ENCODE data around the gene ODAD4.

Gene ODAD4

DNA sequence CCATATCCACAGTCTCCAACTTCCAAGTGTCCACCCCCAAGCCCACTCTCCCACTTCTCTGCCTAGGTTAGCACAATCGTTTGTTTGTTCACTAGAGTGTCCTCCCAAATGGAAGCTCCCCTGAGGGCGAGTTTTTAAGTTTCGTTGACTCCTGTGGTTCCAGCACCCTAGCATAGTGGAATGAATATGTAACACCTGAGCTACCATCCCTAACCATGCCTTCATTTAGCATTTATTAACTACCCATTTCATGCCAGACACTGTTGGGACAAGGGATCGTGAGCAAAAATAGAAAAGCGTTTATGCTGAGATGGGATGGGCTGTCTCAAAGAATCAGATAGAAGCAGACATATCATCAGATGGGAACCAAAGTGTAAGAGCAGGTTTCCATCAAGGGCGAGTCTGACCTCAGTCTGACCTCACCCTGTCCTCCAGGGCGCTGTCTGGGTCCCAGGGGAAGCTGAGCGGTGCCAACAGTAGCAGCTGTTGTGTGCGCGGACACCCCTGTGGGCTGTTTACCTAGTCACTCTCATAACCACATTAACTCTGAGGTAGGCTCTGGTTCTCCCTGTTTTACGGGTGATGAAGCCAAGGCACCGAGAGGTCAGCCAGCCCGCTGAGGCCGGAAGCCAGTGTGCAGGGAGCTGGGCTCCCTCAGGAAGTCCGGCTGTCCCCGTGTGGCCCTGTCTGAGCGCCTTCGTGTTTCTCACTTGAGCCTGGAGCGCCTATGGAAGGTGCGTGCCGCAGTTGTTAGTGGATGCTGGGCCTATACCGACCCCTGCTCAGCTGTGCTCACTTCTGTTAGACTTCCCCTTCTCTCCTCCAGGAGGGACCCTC lies 42.4 kb downstream of the ODAD4 start:
- no peak for DNase-seq

DNA sequence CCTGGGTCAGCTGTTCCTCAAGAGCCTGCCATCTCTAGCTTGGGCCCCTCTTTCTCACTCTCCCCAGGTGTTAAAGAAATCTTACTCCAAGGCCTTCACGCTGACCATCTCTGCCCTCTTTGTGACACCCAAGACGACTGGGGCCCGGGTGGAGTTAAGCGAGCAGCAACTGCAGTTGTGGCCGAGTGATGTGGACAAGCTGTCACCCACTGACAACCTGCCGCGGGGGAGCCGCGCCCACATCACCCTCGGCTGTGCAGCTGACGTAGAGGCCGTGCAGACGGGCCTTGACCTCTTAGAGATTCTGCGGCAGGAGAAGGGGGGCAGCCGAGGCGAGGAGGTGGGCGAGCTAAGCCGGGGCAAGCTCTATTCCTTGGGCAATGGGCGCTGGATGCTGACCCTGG lies 43.0 kb downstream of the ODAD4 start:
- DNase-seq: no peak

DNA sequence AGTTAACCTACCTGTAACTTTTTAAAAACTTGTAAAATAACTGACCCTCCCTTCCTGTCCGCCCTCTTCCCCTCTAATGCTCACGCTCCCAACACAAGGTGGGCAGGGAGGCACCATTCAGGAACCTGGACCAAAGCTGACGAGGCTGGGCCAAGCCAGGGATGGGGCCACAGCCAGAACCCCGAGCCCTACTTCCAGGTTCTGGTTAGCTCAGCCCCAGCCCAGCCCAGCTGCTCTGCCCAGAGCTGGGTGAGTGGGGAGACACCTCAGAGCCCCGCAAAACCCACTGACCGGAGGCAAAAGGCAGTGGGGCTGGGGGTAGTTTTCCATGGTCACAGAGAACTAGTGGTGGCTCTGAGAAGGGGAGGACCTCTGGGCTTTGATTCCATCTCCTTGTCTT lies 43.6 kb downstream of the ODAD4 start:
- DNase-seq: no peak

DNA sequence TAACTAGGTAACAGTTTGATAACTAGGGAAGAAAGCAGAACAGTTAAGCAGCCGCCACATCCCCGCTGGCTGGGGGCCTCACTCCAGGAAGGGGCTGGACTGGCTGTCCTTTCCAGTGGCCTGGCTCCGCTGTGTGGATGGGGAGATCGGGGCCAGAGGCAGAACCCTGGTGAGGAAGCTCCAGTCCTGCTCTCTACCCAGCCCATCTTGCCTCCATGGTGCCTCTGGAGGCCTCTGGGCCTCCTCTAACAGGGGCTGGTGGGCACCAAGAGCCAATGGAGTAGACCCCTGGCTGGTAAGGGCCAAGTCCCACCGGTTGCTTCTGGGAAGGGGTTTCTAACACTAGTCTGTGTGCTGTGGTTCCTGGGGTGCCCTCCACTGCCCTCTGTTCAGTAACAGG lies 44.2 kb downstream of the ODAD4 start:
- no peak for DNase-seq

DNA sequence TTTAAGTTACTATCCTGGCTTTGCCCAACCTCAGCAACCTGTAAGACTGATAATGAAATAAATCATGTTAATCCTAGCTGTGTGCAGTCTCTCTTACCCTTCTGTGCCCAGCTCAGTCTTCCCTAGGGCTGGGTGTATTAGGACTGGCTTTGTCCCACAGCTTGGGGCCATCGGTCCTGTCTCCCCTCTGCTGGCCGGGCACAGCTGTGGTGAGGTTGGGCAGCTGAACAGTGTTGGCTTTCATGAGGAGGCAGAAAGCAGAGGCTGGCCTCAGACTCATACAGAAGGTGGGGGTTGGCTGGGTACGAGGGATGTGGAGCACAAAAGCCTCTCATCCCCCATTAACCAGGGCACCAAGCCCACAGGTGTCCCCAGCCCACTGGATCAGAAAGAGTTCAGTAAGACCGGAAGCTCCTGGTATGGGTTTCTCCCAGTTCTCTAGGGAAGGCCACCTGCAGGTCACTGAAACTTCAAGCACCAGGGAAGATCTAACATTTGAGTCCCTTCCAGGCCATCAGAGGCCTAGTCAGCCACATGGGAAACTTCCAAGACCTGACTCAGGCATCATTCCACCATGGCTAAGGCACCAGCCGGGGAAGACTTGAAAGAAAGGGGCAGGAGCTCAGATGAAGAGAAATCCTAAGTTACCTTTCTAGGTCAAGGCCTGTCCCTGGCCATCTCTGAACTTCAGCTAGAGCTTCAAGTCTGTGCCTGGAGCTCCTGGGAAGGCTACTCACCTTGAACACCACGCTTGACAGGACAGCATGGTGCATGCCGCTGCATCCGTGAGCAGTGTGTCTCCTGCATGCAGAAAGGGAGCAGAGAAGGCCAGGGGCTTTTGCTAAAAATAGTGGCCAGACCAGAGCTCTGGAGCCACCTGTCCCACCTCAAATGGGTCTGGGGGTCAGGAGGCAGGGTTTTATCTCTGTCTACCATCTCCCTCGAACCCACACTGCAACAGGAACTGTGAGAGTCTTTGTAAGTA lies 45.0 kb downstream of the ODAD4 start:
- no peak for DNase-seq

DNA sequence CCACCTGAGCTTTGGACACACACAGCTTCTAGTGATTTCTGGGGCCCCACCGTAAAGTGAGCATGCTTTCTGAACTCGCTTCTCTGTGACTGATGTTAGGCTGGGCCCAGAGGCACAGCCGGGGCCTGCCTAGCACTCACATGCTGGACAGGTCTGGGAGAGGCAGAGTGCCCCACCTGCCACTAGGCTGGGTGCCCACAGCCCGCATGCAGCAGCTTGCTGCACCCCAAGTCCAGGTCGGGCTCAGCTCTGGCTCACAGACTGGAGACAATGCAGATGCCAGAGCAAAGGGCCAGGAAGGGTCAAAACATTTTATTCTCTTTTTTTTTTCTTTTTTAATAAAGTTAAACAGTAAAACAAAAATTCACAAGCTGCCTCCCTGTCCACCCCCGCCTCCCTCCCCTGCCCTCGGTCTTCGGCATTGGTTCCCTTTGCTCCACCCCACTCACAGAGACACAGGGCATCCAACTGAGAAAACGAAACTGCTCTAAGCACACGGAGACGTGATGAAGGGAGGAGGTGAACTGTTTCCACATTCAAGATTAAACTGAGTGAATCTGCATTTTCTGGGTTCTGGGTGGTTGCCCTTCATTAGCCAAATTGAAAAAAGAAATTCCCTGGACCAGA lies 45.8 kb downstream of the ODAD4 start:
- no peak for DNase-seq

DNA sequence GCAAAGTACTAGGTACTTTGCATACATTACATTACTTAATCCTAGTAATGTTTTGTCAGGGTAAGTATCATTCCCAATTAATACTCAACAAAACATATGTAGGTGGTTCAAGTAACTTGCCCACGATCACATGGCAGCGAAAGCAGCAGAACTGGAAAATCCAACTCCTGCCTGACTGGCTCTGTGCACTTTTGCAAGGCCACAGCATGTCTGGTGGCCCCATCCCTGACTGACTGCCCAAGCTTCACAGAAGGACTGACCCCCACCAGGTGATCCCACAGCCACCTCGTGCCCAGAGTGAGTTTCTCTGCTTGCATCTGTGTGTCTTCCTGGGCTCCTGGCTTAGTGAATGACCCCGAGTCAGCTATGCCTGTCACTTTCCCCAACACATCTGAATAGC lies 47.6 kb downstream of the ODAD4 start:
- DNase-seq: no peak

DNA sequence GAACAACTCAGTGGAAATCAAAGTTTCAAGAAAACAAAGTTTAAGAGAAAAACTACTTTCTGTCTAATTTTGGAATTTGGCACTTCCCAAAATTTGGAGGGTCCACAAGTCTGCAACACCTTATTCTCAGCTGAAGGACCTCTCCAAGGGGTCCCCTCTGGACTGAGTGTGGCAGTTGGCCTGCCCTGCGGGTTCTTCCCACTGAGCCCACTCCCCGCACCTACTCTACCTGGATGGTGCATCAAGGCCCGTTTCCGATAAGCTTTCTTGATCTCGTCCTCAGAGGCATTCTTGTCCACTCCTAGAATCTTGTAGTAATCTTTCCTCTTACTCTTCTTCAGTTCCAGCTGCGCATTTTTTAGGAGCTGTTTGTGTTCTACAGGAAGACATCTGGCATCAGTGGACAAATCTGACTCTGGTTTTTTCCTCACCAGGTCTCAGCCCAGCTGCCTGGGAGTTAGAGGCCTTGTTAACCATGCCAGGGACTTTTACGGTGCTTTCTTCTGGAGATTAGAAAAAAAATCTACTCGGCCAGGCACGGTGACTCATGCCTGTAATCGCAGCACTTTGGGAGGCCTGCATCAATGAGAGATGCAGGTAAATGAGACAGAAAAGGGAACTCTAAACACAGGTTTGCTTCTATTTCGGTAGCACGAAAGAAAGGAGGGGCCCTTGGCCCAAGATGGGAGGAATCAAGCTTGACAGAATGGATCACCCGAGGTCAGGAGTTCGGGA lies 51.8 kb downstream of the ODAD4 start:
- DNase-seq: no peak

DNA sequence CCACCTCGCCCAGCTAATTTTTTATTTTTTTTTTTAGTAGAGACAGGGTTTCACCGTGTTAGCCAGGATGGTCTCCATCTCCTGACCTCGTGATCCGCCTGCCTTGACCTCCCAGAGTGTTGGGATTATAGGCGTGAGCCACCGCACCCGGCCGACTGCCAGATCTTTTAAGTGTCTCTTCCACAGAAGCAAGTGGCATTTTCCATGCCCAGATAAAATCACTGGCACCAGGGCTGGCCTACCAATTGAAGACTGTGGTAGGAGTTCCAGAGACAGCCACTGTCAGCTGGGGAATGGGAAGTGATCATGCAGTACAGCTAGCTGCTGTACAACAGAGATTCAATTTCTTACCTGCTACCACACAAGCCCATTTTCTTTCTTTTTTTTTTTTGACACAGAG lies 54.0 kb downstream of the ODAD4 start:
- DNase-seq: no peak

DNA sequence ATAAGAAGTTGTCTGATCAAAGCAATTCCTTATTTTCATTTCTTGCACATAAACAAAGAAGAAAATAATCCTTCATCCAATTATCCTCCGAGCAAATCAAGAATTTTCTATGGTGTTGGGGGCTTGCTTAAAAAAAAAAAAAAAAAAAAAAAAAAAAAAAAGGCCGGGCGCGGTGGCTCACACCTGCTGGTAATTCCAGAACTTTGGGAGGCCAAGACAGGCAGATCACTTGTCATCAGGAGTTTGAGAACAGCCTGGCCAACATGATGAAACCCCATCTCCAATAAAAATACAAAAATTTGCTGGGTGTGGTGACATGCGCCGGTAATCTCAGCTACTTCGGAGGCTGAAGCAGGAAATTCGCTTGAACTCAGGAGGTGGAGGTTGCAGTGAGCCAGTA lies 55.5 kb downstream of the ODAD4 start:
- DNase-seq: no peak

DNA sequence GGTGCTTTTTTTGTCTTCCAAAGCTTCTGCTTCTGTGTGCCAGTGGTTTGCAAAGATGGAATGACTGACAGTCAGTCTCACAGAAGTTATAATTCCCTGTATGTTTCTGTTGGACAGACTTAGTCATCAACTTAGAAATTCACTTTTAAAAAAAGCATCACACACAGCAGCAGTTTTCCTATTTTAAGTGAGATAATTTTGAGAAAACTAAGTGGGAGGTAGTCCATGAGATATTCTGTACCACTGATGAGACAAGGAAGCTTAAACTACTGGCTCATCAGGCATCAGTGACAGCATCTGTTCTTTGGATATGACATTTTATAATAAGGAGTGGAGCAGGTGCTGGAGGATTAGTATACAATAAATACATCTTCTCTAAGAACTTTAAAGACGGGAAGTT lies 56.2 kb downstream of the ODAD4 start:
- DNase-seq: no peak

DNA sequence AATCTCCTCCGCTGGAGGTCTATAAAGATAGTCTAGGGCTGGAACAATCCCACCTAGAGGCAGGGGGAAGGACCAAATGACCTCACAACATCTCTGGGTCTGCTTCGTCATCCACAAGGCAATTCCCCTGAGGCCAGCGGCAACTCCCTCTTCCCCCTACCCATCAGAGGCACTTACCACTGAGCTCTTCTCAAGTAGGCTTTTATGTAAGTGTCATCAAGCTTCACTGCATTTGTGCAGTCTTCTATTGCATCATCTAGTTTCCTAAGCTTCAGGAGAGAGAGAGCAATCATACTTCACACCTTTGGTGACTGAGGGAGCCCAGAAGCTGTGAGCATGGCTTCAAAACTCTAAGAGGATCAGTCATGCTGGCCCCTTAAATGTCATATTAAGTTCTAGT lies 57.2 kb downstream of the ODAD4 start:
- no peak for DNase-seq

DNA sequence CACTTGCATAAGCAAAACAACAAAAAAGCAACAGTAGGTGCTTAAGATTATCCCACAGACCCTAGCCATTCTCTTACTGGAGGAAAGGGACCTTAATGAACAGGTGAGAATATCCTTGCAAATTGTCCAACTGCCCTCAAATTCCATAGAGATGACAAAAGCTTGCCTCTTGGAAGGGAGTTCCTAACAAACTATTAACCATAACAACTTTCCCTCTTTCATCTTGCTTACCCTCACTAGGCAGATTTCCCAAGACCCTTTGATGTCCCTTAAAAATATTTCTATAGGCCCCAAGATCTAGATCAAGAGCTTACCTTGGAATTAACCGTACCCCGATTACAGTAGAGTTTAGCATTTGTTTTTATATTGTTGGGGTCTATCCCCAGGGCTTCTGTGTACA lies 58.0 kb downstream of the ODAD4 start:
- no peak for DNase-seq

DNA sequence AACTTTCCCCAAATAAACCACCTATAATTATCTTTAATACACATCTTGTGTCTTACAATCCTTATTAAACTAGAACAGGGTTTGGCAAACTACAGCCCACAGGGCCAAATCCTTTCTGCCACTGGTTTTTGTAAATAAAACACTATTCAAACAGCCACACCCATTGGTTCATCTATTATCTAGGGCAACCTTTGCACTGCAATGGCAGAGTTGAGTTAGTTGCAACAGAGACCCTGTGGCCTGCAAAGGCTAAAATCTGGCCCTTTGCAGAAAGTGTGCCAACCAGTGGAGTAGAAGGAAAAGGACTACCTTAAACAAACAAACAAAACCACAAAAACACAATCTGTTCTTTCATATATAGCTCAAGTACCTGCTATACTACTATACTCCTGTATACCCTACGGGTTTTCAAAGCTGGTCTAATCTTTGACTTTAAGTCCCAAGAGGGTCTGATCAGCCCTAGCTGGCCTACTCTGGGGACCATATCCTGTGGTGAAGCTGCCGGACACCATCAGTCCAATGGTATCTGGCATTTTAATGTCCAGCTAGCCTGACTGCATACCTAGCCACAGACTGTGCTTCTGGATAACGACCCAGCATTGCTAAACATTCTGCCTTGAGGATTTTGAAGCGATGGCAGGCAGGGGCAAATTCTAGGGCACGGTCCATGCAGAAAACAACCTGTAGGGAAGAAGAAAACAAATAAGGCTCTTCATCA lies 59.4 kb downstream of the ODAD4 start:
- DNase-seq: no peak

DNA sequence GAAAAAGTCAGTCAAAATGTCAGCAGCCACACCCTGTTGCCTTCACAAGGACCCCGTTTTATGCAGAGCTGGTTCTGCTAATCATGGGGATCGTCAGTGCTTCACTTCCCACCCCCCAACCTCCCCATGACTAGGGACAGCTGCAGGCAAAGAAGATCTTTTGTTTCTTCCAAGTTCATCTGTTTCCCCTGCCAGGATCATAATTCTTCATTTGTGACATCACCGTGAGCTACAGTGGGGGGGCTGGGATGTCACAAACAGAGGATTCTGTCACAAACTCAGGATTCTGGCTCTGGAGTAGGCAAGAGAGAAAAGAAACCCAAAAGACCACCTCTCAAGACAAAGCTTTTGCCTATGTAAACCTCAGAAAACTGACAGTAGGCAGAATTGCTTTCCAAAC lies 62.2 kb downstream of the ODAD4 start:
- DNase-seq: no peak

DNA sequence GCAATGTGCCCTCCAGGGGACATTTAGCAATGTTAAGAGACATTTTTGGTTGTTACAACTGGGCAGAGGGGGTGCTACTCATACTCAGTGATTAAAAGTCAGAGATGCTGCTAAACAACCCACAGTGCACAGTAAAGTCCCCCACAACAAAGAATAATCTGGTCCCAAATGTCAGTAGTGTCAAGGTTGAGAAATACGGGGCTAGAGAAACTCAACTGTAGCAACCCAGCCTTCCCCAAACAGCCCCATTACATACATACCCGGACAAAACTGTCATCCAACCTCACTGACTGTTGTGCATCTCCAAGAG lies 66.4 kb downstream of the ODAD4 start:
- DNase-seq: no peak

DNA sequence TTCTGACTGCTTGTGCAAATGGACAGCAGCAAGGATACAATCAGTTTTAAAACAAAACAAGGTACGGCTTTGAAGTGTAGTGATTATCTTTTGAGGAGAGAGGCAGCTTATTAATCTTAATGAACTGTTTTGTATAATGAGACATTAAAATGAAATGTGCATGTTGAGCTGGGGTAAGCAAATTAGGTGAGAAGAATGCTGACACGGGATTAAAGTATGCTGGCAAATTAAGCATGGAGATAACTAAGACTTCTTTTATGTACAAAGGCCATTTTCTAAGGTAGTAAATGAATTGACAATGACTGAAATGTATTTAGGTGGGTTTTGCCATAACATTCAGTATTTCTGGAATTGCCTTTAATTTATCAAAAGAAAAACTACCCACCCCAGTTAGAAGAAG lies 68.1 kb downstream of the ODAD4 start:
- DNase-seq: no peak

DNA sequence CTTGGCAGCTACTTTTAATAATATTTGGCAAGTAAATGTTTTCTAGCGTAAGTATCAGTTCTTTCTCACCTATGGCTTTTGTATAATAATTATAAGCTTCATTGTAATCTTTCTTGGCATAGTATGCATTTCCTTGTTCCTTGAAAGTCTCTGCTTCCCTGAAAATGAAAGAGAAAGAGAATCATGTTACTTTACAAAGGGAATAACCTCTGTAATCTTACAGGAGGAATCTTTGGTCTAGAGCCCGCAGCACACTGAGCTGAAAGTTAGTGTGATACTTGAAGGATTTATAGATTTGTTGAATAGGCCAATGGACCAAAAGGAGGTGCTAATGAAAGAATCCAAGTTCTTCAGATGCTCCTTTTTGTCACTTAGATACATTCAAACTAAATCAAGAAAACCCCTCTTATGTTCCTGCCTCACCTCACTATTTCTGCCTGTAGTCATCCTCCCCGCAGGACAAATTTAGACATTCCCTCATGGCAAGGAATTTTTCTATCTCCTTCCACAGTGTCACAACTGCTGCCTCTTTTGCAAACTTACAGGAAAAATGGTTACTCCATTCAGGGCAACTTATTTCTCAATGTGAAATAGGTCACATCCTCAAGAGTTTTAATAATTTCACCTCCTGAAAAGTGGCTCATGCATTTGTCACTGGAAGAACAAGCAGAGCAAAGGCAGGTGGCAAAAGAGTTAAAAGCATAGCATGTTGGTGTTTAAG lies 70.2 kb downstream of the ODAD4 start:
- DNase-seq: peak; percentile 68

DNA sequence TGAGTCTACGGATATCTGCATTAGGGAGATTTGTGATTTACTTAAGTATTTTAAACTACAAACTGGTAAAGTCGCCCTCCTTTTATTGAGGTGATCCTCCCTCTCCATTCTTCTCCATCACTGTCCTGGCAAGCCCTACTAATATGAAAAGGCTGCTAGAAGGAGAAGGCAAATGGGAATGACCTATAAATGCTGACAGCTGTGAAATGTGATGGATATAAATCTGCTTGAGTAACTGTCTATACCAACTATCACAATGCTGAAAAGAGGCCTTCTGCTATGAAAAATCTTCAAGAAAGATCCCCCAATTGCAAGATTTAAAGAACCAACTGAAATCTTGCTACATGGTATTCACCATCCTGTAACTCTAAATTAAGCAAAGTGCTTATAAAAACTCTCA lies 71.3 kb downstream of the ODAD4 start:
- no peak for DNase-seq

DNA sequence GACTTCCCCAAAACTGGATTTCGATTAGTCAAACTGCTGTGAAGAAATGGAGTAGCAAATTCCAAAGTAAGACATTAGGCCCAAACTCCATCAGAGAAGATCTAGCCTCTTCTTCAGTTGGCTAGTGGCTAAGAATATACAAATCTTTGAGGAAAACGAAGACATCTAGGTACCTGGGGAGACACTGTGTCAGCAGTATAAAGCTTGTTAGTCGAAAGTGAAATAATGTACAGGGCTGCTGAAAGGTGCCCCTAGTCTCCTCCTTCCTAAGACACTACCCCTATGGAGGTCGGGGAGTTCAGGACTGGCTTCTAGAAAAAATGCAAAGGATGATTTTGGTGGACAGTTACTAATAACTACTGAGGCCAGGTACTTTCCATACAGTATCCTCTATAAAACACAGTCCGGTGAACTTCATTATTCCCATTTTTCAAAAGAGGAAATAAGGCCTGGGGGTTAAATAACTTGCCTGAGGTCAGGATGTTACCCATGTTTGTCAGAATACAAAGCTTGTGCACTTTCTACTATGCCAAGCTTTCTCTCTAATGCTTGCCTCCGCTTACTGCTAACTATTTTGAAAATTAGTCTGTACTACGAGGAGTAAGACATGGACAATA lies 71.9 kb downstream of the ODAD4 start:
- peak; percentile 11 for DNase-seq

DNA sequence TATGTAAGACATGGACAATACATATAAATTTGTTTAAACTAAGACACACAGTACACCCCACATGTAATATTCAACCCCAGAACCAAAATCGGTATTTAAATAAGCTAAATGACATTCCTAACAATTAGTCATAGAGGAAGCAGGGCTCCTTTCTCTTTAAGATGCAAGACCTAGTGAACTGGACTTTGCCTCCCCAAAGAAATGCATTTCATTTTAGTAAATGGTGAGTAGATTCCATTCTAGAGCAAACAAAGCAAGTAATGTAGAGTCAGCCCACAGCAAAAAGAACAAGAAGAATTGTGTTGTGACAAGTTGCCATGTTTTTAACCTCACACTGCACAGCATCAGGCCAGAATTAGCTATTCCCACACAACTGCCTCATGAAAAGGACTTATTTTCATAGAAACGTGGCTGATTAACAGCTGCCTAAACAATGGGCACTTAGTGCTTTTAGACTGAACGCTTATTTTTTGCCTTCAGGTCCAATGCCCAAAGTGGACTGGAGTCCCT lies 72.4 kb downstream of the ODAD4 start:
- DNase-seq: no peak
